ENCODE data around the gene CELF5. TPM values are rescaled to one million over a fixed set of nuclear protein-coding genes. Genes with fewer than 3 reads are reported as not detected.

CELF5 gene
- total and polyA plus RNA-seq, 2 experiments from 2014 or later, result 1.1 TPM; not detected in 1

DNA sequence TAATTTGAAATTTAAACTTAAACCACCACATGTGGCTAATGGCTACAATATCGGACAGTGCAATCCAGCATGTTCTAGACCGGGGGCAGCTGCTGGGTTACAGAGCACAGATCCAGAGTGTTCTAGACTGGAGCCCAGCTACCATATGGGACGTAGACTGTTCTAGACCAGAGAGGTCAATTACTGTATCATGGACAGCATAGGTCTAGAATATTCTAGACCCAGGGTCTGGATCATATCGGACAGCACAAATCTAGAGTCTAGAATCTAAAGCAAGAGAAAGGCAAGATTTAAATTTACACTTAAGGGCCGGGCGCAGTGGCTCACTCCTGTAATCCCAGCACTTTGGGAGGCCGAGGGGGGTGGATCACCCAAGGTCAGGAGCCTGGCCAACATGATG, 37.9 kb downstream of the CELF5 start:
- in situ Hi-C loops (cut with MboI), result no loop called here
- no peaks in the 10 kb centered on the region for H3K36me3 ChIP-seq (ENCODE audit: low read depth)
- H3K79me2 ChIP-seq (ENCODE audit: insufficient read depth), result no peaks in the 10 kb centered on the region
- H3K4me3 ChIP-seq, result no peak overlapping the region
- no peak overlapping the region for H2AFZ ChIP-seq
- H3K9me2 ChIP-seq (ENCODE audit: insufficient read depth), result no peaks in the 10 kb centered on the region
- no peak overlapping the region for H3K27ac ChIP-seq
- no peaks in the 10 kb centered on the region for H3K4me1 ChIP-seq (ENCODE audit: insufficient read depth)
- H3K27me3 ChIP-seq (replicated peaks; ENCODE audit: insufficient read depth), result peaks cover 17% of the 10 kb centered on the region; the same call in 1 of the 2 replicates
- no peak overlapping the region for H3K4me2 ChIP-seq (ENCODE audit: unreplicated experiment)
- H3K9ac ChIP-seq, result no peak overlapping the region
- H3F3A ChIP-seq (ENCODE audit: insufficient read depth), result no peaks in the 10 kb centered on the region
- no peak for TF ChIP-seq EZH2 (IDR thresholded peaks at IDR 0.05; ENCODE audit: insufficient read depth, poor library complexity, severe bottlenecking)
- TF ChIP-seq EZH2phosphoT487 (IDR thresholded peaks at IDR 0.05; ENCODE audit: insufficient read depth, low read depth), result no peak
- no peaks in the 10 kb centered on the region for H3K9me3 ChIP-seq (ENCODE audit: low read depth)
- no peaks in the 10 kb centered on the region for H4K20me1 ChIP-seq (ENCODE audit: insufficient read depth)
- no peak for DNase-seq
- 75 to 76% methylated on average over 7 of the region's 7 CpGs for WGBS, 2 experiments (ENCODE audit: low coverage in 1 of 2, low lambda C conversion rate in 2 of 2, missing lambda C conversion rate in 2 of 2)

DNA sequence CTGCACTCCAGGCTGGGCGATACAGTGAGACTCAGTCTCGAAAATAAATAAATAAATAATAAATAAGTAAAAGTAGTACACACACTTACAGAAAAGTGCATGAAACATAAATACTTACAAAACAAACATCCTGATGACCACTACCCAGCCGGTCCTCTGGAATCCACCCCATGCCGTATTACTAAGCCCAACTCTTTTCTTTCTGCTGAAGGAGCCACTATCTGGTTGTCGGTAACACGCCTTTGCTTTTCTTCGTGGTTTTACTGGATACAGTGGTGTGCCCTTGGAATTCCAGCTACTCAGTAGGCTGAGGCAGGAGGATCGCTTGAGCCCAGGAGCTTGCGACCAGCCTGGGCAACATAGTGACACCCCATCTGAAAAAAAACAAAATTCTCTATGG, 39.4 kb downstream of the CELF5 start:
- Histone ChIP-seq H3K9me2 (ENCODE audit: insufficient read depth) (no peaks in the 10 kb centered on the region), H3K79me2 (ENCODE audit: insufficient read depth) (no peaks in the 10 kb centered on the region), H3K4me1 (ENCODE audit: insufficient read depth) (no peaks in the 10 kb centered on the region), H3K9ac (no peak overlapping the region), H3K4me2 (ENCODE audit: unreplicated experiment) (no peak overlapping the region), H3K9me3 (ENCODE audit: low read depth) (no peaks in the 10 kb centered on the region), H4K20me1 (ENCODE audit: insufficient read depth) (no peaks in the 10 kb centered on the region), H3K27ac (no peak overlapping the region), H2AFZ (no peak overlapping the region), H3K36me3 (ENCODE audit: low read depth) (no peaks in the 10 kb centered on the region), H3K27me3 (replicated peaks; ENCODE audit: insufficient read depth) (peaks cover 32% of the 10 kb centered on the region), H3F3A (ENCODE audit: insufficient read depth) (no peaks in the 10 kb centered on the region), H3K4me3 (no peak overlapping the region)
- DNase-seq, result no peak
- in situ Hi-C loops (cut with MboI), result no loop called here
- TF ChIP-seq EZH2 (IDR thresholded peaks at IDR 0.05; ENCODE audit: insufficient read depth, poor library complexity, severe bottlenecking) (no peak), EZH2phosphoT487 (IDR thresholded peaks at IDR 0.05; ENCODE audit: insufficient read depth, low read depth) (no peak)
- 74 to 77% methylated on average over 9 of the region's 9 CpGs for WGBS, 2 experiments (ENCODE audit: low coverage in 1 of 2, low lambda C conversion rate in 2 of 2, missing lambda C conversion rate in 2 of 2)

DNA sequence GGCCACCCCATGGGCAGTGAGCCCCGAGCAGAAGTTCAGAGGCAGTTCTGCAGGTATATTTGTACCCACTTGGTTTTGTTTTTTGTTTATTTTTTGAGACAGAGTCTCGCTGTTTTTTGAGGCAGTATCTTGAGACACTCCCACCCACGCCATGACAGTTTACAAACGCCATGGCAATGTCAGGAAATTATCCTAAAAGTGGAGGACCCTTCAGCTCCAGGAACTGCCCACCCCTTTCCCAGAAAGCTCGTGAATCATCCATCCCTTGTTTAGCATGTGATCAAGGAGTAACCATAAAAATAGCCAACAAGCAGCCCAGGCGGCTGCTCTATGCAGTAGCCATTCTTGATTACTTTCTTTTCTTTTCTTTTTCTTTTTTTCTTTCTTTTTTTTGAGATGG, 41.0 kb downstream of the CELF5 start:
- in situ Hi-C loops (cut with MboI), result no loop called here
- no peak for DNase-seq
- Histone ChIP-seq H3K36me3 (ENCODE audit: low read depth) (no peaks in the 10 kb centered on the region), H3K27ac (no peak overlapping the region), H2AFZ (no peak overlapping the region), H4K20me1 (ENCODE audit: insufficient read depth) (no peaks in the 10 kb centered on the region), H3K9me2 (ENCODE audit: insufficient read depth) (no peaks in the 10 kb centered on the region), H3K4me1 (ENCODE audit: insufficient read depth) (no peaks in the 10 kb centered on the region), H3K4me2 (ENCODE audit: unreplicated experiment) (no peak overlapping the region), H3K9me3 (ENCODE audit: low read depth) (no peaks in the 10 kb centered on the region), H3F3A (ENCODE audit: insufficient read depth) (no peaks in the 10 kb centered on the region), H3K79me2 (ENCODE audit: insufficient read depth) (no peaks in the 10 kb centered on the region), H3K9ac (no peak overlapping the region), H3K4me3 (no peak overlapping the region), H3K27me3 (replicated peaks; ENCODE audit: insufficient read depth) (peaks cover 37% of the 10 kb centered on the region)
- no peak for TF ChIP-seq EZH2 (IDR thresholded peaks at IDR 0.05; ENCODE audit: insufficient read depth, poor library complexity, severe bottlenecking)
- no peak for TF ChIP-seq EZH2phosphoT487 (IDR thresholded peaks at IDR 0.05; ENCODE audit: insufficient read depth, low read depth)
- 68 to 70% methylated on average over 6 of the region's 6 CpGs for WGBS, 2 experiments (ENCODE audit: low coverage in 1 of 2, low lambda C conversion rate in 2 of 2, missing lambda C conversion rate in 2 of 2)

DNA sequence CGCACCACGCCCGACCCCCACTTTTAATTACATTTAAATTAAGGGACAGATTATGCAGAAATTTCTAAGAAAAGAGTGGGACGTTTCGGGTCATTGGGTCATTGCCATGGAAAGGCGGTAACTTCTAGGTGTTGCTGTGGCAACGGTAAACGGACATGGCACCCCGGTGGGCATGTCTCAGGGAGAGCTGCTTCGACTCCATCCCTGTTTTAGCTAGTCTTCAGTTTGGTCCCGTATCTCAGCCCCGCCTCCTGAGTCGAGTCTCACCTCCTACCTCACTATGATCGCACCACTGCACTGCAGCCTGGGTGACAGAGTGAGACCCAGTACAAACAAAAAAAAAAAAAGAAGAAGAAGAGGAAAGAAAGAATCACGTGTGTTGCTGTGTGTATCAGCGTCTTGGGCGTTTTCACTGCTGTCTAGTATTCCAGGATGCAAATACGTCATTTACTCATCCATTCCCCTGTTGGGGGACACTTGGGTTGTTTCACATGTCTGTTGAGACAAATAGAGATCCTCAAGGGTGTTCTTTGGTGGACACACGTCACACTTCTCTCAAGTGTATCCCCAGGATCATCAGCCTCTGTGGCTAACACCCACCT, 41.7 kb downstream of the CELF5 start:
- no peak for TF ChIP-seq EZH2 (IDR thresholded peaks at IDR 0.05; ENCODE audit: insufficient read depth, poor library complexity, severe bottlenecking)
- no peak for TF ChIP-seq EZH2phosphoT487 (IDR thresholded peaks at IDR 0.05; ENCODE audit: insufficient read depth, low read depth)
- 62 to 70% methylated on average over 19 of the region's 19 CpGs for WGBS, 2 experiments (ENCODE audit: low coverage in 1 of 2, low lambda C conversion rate in 2 of 2, missing lambda C conversion rate in 2 of 2)
- Histone ChIP-seq H3K9ac (no peak overlapping the region), H2AFZ (no peak overlapping the region), H3K27ac (no peak overlapping the region), H3K36me3 (ENCODE audit: low read depth) (no peaks in the 10 kb centered on the region), H3K27me3 (replicated peaks; ENCODE audit: insufficient read depth) (peaks cover 38% of the 10 kb centered on the region), H3K4me1 (ENCODE audit: insufficient read depth) (no peaks in the 10 kb centered on the region), H3K4me3 (no peak overlapping the region), H3K4me2 (ENCODE audit: unreplicated experiment) (no peak overlapping the region), H4K20me1 (ENCODE audit: insufficient read depth) (no peaks in the 10 kb centered on the region), H3F3A (ENCODE audit: insufficient read depth) (no peaks in the 10 kb centered on the region), H3K9me3 (ENCODE audit: low read depth) (no peaks in the 10 kb centered on the region), H3K9me2 (ENCODE audit: insufficient read depth) (no peaks in the 10 kb centered on the region), H3K79me2 (ENCODE audit: insufficient read depth) (no peaks in the 10 kb centered on the region)
- no peak for DNase-seq
- in situ Hi-C loops (cut with MboI), result no loop called here

Data from GM23248 (cell line).